H1 (cell line): Measurements from ENCODE around the gene LOX. TPM values are rescaled to one million over a fixed set of nuclear protein-coding genes. Genes with fewer than 3 reads are reported as not detected.

Source experiments
- BACH1 ChIP-seq: IDR thresholded peaks from 2 replicates; pipeline ENCODE4 v1.6.1; 2012; ENCODE audit warnings: low read length, improper control_type of control experiment
- GTF2F1 ChIP-seq: IDR thresholded peaks from 2 replicates; pipeline ENCODE4 v1.6.1; 2012; ENCODE audit warnings: low read depth, low read length, improper control_type of control experiment, borderline replicate concordance
- RAD21 ChIP-seq, 2 experiments: IDR thresholded peaks in 1 of 2; conservative IDR thresholded peaks in 1 of 2; 2 replicates each; pipeline ENCODE4 v1.6.1; 2011; ENCODE audit warnings: low read depth in 2 of 2, low read length in 2 of 2, improper control_type of control experiment in 1 of 2, inconsistent platforms in 1 of 2, mild to moderate bottlenecking in 1 of 2, moderate library complexity in 1 of 2
- RFX5 ChIP-seq: IDR thresholded peaks from 2 replicates; pipeline ENCODE4 v1.6.1; 2011; ENCODE audit warnings: low read depth, low read length, improper control_type of control experiment, borderline replicate concordance
- SP1 ChIP-seq: IDR thresholded peaks from 2 replicates; pipeline ENCODE4 v1.6.1; 2011; ENCODE audit warnings: low read depth, low read length
- SP4 ChIP-seq: IDR thresholded peaks from 2 replicates; pipeline ENCODE4 v1.6.1; 2012; ENCODE audit warnings: low read length, inconsistent platforms
- TAF7 ChIP-seq: optimal IDR thresholded peaks from 2 replicates; pipeline ENCODE3; 2011; ENCODE audit warnings: low read depth, mild to moderate bottlenecking, inconsistent platforms, low read length, moderate library complexity, borderline replicate concordance
- USF2 ChIP-seq: IDR thresholded peaks from 2 replicates; pipeline ENCODE4 v1.6.1; 2011; ENCODE audit warnings: low read length, improper control_type of control experiment
- polyA plus RNA-seq, 7 experiments: library from polyadenylated mRNA; depleted of rRNA in 3 of 7; stranded (reverse) in 5 of 7; unstranded in 2 of 7; fragments of >200 nt in 5 of 7; fragments of 200-250 nt in 2 of 7; gene quantifications; 1 replicate in 5 of 7; 2 replicates in 1 of 7; 4 replicates in 1 of 7; pipeline versions ENCODE4 v1.2.1 to v1.2.3, GENCODE V29; 2011 to 2013; ENCODE audit warnings: missing spikeins in 2 of 7, mixed read lengths in 2 of 7
- total RNA-seq: library from RNA; stranded (reverse); fragmentation: NEBNext Ultra II Directional; extraction: Animal tissue kit (Norgen Biotek cat#: 25700); gene quantifications from 2 replicates; pipeline ENCODE4 v1.2.1, GENCODE V29; 2021
- TF ChIP-seq, protein P1 (sequence below): IDR thresholded peaks from 2 replicates; pipeline ENCODE4 v1.6.1; 2011; ENCODE audit warnings: low read depth, mild to moderate bottlenecking, low read length; ENCODE audit not compliant: insufficient read depth

The LOX gene
- total and polyA plus RNA-seq, 2 of the 8 experiments (the other 6 are each of a cell fraction or from before 2014, with no cell fraction given), result 1.1 to 2.2 TPM

DNA sequence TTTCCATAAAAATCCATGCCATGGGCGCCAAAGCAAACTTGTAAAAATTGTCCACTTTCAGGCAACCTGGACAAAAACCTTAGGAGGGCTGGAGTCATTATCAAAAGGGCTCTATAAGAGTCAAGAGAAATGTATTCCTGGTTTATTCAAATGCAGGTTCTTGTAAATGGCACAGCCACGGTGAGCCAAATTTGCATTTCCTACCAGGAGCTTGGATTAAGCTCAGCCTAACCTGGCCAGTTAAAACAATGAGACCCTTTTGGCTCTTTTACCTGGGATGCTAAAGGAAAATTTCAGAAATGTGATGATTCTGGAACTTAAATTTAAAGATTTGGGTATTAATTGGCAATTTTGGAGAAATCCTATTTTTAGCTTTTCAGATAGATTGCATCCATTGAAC is 42.4 kb upstream of the LOX start (continued):
- no peak for TF ChIP-seq USF2
- TF ChIP-seq TAF7, result no peak
- no peak for TF ChIP-seq SP1
- TF ChIP-seq, protein P1, sequence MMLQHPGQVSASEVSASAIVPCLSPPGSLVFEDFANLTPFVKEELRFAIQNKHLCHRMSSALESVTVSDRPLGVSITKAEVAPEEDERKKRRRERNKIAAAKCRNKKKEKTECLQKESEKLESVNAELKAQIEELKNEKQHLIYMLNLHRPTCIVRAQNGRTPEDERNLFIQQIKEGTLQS, result no peak
- no peak for TF ChIP-seq SP4
- no peak for TF ChIP-seq RAD21 (IDR thresholded peaks at IDR 0.05 in 1 of 2, conservative IDR thresholded peaks at IDR 0.05 in 1 of 2; ENCODE audit: low read depth in 2 of 2, low read length in 2 of 2)
- TF ChIP-seq RFX5, result no peak
- TF ChIP-seq GTF2F1, result no peak
- no peak for TF ChIP-seq BACH1
